Glomerular endothelial cell (primary cell): Measurements from ENCODE around the gene UTRN. TPM values are rescaled to one million over a fixed set of nuclear protein-coding genes. Genes with fewer than 3 reads are reported as not detected.

ENCODE experiments used
- DNase-seq: peaks from one replicate; pipeline ENCODE4 v3.0.0-alpha.2; 2011; ENCODE audit warnings: low read depth, low spot score; ENCODE audit errors: extremely low read depth
- total RNA-seq: library from RNA; depleted of rRNA; stranded (reverse); fragments of >200 nt; gene quantifications from 2 replicates; pipeline ENCODE4 v1.2.3, GENCODE V29; 2015

UTRN gene
- total RNA-seq, 1 donor from 2014 or later = 335 TPM

GRCh38 chr6:144279484-144280150 is 5.5 kb upstream of the UTRN start:
- DNase-seq = no peak

- DNase-seq = no peak
Measured at GRCh38 chr6:144283646-144284477, 1.3 kb upstream of the UTRN start.

DNA sequence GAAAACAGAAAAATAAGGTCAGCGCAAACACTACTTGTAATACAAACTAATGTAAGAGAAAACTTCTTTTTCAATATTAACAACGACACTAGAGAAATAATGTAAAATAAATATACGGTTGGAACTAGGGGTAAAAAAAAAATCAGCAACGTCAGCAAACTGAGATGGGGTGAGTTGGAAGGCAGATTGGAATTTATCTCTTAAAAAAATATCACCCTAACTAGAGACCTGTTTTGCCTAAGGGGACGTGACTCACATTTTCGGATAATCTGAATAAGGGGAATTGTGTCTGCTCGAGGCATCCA is 705 bp upstream of the UTRN start:
- no peak for DNase-seq

DNA sequence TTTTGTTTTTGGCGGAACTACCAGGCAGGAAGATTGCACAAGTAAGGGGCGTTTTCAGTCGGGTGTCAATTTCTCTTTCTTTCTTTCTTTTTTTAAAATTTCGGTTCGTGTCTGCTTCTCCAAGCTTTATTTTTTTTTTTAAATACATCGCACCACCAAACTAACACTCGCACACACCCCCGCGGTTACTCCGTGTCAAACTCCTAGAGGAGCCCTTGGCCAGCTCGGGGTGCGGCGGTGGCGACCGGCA is 338 bp downstream of the UTRN start:
- no peak for DNase-seq

GRCh38 chr6:144285798-144286502 is 815 bp downstream of the UTRN start:
- DNase-seq = no peak

GRCh38 chr6:144286503-144287393 is 1.6 kb downstream of the UTRN start:
- DNase-seq = no peak

GRCh38 chr6:144289006-144289405 is 3.9 kb downstream of the UTRN start:
- no peak for DNase-seq

GRCh38 chr6:144292372-144292771 is 7.2 kb downstream of the UTRN start:
- no peak for DNase-seq

DNA sequence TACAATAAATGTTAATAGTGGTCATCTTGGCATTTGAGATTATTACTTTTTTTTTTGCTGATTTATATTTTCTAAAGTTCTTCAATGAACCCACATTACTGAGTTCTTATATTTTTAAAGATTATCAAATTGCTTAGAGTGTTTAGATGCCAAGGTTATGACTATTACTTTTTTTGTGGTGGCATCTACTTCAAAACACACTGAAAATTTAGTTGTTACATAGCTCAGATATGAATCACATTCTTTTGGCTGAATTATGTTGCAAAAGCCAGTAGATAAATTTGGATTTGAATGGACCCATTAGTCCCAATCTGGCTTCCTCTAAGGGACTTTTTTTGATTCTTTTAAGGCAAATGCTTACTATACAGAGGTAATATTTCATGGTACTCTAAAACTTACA is 8.9 kb downstream of the UTRN start:
- no peak for DNase-seq

DNA sequence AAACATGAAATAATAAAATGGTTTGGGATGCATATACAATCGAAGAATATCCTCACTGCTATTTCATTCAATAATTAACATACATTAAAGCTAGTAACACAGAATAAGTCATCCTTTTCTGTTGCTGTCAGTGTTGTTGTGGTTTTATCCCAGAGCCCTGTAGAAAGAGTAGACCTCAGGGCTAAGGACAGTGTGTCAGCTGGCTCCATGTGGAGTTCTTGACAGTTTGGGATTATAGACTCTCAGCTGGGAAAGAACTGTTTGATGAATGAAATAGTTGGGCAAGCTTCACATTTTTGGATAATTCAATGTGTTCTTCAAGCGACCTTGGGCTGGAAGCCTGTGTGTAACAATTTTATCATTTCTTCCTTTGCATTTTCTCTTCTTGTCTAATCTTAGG is 10.1 kb downstream of the UTRN start:
- DNase-seq = no peak

DNA sequence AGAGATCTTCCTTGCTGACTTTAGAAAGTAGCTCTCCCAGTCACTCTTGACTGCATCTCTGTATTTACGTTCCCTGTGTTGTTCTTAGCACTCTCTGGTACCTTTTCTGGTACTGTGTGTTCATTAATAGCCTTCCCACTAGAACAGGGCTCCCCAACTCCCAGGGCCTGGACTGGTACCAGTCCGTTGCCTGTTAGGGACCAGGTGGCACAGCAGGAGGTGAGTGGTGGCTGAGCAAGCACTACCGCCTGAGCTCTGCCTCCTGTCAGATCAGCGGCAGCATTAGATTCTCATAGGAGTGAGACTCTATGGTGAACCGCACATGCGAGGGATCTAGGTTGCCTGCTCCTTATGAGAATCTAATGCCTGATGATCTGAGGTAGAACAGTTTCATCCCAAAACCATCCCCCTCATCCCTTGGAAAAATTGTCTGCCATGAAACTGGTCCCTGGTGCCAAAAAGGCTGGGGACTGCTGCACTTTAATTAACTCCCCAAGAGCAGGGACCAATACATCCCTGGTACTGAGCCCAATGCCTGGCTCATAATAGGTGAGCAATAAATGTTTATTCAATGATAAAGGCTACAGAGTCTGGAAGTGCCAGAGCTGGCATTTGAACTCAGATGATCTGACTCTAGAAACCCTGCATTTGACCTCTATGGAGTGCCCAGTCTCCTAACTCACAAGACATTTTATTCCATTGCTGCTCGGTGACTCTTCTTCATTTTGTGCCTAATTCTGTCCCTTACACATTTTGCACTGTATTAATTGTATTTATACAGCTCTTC is 11.0 kb downstream of the UTRN start:
- DNase-seq = no peak

DNA sequence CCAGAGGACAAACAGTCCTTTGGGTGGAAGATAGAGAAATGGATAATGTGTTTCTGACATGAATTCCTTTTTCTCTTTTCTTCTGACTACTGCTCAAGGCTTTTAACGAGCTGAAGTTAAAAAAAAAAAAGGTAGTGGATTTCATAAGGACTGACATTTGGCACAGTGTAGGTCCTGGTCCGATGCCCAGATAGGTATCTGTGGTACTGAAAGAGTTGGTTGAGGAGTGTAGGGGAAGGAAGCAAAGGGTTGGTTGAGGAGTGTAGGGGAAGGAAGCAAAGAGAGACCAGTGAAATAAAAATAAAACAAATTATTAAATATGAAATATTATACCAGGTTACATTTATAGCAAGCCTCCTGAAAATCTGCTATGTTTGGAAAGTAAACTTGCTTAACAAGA is 11.8 kb downstream of the UTRN start:
- DNase-seq = no peak

DNA sequence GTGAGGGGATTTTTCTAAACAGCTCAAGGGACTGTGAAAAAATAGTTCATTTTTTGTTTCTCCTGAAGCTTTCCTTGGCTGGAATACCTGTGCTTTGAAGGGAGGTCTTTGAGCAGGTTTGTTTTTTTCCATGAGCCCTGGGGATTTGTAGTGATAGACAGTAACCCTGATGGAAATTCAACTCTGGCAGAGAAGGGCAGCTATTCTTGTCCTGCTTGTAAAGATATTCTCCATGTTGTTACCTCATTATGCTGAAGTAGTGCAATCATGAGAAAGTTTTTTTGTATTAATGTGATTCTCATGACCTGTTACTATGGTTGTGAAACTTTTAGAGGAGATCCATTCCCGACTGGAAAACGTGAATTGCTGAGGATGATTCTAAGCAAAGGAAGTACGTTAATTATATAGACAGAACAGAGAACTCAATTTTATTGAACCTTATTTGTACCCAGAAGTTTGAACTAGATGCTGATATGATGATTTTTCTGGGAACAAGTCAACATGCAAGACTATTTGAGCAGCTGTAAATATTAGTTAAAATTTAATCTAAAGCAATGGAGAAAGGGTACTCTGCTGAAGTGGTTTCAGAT is 12.5 kb downstream of the UTRN start:
- no peak for DNase-seq

DNA sequence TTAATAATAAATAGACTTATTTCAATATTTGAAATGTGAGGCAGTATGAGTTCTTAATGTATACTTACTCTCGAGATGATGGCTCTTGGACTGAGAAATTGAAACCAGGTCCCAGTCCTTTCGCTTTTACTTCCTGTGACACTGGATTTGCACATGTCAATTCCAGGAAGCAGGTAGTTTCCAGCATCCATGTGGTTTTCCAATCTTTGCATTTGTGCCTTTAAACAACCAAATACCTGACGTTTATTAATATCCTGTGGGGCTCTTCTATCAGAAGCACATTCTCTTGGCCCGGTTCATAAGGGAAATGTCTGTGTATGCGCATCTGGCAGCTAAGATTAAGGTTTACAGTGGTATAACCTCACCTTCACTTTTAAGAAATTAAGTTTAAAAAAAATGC is 13.1 kb downstream of the UTRN start:
- DNase-seq = no peak

- DNase-seq = no peak
Measured at GRCh38 chr6:144298916-144299315, 13.8 kb downstream of the UTRN start.

GRCh38 chr6:144302701-144303372 is 17.7 kb downstream of the UTRN start:
- DNase-seq = no peak

DNA sequence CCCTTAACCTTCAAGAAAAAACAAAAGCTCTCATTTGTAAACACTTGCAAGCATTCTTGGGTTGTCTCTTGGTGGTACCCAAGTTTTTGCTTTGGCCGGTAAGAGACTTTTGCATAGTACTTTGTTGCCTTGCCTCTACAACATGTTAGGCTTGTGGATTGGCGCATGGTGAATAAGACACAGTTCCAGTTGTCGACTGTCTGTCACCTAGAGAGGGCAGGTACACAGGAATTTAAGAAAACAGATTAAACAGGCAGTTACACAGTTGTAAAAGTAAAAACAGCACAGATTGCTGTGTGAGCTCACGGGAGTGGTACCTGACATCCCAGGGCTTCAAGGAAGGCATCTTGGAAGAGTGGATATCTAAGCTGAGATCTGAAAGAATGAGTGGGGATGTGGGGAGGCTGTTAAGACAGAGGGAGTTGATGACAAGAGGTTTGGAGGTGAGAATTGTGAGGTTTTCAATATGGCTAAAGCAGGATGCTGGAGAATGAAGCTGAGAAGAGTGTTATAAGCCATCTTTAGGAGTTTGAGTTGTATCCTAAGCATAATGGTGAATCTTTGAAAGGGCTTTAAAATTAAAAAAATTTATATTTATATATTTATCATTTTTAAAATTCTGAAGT is 19.2 kb downstream of the UTRN start:
- no peak for DNase-seq

- no peak for DNase-seq
Measured at GRCh38 chr6:144305567-144305966, 20.4 kb downstream of the UTRN start.

DNA sequence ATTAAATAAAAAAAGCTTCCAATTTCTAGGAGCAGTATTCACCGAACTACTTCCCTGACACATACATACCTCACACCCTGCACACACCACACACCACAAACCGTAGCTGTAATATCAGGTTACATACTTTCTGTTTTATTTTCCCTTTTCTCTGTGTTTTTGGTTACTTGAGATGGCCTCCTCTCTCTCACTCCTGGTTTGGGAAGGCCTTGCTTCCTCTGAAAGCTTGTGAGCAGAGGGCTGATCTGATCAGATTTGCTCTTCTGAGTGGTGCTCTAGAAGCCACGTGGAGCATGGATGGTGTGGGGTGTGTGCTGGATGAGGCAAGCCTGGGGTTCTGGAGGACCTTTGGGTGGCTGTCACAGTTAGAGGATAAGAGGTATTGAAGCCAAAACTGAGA is 20.9 kb downstream of the UTRN start:
- DNase-seq = no peak
